T-helper 22 cell (primary cell): ENCODE measurements around the gene HTRA3.

Experiments used
- DNase-seq: peaks from one replicate; pipeline ENCODE4 v3.0.0-alpha.2; 2020; ENCODE audit warnings: low read depth

HTRA3 gene

DNA sequence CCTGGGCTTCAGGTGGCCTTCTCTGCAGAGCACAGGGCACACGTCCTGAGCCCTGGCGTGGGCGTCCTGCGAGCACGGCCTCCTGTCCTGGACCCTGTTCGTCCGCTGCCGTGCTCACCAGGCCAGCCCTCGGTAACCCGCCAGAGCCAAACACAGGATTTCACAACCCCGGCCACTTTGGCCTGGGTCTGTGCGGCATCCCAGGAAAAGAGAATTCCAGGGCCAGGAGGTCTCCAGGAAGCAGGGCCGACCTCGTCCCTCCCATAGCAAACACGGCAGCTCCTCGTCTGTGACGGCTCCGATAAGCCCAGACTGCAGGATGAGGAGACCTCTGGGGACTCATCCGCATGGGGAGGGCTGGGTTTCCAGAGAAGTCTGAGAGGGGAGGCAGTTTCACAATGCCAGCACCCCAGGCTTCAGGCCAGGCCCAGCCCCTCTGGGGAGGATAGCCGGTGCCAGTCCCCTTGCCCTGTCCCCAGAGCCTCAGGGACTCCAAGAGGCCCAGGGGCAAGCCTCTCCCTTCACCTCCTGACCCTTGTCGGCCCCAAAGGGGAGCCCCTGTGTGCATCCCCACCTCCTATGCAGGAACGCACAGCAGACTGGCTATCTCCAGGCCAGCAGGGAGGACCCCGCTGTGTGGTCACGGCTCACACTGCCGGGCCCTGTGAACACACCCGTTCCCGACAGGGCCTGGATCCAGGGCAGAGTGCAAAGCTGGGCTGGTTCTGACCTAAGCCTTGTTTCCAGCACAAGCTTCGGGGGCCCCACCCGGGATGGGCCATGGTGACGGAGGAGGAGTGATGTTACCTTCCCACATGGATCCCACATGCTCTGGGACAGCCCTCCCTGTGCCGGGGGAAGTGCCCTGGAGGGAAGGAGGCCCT, 22.3 kb upstream of the HTRA3 start:
- DNase-seq, result no peak

DNA sequence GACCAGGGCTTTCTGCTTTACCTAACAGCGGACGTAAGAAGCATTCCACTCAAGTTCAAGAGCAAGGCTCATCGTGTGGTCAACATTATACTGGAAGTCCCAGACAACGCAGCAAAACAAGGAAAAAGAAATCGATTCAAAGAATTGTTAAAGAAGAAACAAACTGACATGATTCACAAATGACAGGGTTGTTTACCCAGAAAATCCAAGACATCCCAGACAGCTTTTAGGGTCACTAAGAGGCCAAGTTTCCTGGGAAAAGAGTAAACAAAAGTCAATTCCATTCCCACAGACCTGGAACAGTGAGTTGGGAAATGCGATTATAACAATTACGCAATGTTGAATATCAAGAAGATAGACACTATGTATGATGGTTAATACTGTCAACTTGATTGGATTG, 21.5 kb upstream of the HTRA3 start:
- DNase-seq, result no peak

DNA sequence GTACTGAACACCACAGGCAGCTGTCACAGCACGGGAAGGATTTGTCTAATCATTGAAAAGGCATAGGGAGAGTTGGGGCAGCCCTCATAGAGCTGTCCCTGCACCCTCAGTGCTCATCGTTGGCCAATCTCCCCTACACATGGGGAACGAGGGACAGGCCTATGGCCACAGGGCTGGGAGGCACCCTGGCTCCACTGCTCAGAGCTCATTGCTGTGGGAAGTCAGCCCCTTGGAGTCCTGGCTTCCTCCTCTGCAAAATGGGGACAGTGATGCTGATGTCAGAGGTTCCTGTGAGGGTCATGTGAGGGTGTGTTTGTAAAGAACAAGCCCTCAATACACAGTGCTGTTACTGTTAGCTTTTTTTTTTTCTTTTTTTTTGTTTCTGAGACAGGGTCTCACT, 19.3 kb upstream of the HTRA3 start:
- DNase-seq, result no peak

DNA sequence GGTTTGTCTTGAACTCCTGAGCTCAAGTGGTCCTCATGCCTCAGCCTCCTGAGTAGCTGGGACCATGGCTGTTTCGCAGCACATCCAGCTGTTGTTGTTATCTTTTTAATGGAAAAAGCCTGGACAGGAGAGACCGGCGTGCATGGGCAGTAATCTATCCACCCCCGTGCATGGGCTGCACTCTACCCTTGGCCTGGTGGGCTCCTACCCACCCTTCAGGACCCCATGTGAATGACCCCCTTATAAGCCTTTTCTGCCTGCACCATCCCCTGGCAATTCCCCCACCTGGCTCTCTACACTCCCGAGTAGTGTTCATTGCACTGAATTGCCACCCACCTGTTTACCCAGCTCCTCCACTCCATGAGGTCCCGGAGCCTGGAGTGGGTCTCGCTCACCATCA, 18.9 kb upstream of the HTRA3 start:
- DNase-seq, result no peak

DNA sequence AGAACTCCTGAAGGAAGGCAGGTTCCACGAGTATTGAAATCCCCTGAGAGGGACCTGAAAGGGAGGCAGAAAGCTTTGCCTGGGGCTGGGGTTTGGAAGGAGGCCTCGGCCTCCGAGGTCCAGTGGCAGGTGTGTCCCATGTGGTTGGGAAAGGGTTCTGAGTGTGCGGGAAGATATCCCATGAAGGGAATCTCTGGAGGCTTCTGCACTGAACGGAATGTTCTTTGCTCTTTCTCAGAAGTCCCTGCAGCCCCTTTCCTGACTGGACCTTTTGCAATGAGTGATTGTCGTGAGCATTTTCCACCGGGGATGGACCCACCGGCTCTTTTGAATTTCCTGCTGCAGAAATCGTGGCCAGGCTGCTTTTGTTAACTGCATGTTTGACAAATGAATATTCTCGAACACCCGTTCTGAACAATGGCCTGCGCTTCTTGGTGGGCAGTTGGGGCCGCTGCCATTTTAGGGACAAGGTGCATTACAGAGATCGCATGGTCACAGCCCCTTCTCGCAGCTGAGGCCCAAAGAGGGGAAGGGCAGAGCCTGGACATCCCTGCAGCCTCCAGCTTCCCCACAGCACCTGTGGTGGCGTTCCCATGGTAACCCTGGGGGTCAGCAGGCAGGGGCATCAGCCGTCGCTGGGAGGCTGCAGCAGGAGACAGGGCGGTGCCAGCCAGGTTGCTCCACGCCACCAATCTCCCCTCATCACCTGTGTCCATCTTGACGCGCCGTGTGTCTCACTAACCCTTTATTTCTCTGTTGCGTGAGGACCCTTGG, 18.3 kb upstream of the HTRA3 start:
- no peak for DNase-seq

DNA sequence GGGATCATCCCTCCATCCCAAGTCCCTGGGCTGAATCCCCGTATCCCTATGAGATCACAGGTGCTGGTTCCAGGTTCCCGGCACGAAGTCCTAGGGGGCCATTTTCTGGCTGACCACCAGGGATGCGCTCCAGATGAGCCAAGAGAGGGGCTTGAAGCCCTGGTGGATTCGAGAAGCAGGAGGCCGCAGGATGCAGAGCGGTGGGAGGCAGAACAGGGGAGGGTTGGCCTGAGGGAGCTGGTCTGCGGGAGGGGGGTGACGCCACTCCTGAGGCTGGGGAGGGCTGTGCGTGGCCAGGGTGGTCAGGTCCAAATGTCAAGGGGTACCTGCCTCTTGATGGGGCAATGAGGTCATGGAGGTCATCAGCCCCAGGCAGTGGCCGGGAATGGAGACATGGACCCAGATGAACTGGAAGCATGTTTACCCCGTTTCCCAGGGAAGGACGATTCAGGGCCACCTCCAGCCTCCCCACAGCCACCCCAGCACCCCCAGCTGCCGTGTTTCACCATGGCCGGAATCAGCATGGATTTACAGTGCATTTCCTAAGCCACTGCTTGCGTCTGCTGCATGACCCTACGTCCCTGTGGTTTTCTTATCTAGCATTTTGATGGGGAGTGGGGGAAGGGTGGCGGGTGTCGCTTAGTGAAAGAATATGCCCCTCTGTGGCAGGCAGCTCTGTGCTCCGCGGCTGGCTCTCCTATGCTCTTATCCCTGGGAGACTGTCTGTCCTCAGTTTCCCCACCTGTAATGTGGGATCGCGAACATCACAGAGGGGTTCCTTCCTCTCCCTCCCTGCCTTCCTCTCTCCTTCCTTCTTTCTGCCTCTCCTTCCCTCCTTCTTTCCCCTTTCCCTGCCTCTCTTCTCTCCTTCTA, 17.0 kb upstream of the HTRA3 start:
- no peak for DNase-seq

DNA sequence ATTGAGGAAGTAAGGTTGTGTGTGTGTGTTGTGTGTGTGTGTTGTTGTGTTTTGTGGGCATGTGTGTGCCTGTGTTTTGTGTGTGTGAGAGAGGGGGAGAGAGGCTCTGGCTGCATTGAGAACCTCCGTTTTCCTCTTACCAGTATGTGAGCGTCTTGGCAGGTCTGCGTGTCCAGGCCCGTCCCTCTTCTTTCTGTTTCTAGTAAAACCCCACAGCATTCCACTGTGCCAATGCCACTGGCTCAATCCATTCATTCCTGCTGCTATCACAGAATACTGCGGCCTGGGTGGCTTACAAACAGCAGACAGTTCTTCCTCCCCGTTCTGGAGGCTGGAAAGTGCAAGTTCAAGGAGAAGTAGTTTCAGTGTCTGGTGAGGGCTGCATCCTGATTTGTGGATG, 15.5 kb upstream of the HTRA3 start:
- DNase-seq, result no peak

DNA sequence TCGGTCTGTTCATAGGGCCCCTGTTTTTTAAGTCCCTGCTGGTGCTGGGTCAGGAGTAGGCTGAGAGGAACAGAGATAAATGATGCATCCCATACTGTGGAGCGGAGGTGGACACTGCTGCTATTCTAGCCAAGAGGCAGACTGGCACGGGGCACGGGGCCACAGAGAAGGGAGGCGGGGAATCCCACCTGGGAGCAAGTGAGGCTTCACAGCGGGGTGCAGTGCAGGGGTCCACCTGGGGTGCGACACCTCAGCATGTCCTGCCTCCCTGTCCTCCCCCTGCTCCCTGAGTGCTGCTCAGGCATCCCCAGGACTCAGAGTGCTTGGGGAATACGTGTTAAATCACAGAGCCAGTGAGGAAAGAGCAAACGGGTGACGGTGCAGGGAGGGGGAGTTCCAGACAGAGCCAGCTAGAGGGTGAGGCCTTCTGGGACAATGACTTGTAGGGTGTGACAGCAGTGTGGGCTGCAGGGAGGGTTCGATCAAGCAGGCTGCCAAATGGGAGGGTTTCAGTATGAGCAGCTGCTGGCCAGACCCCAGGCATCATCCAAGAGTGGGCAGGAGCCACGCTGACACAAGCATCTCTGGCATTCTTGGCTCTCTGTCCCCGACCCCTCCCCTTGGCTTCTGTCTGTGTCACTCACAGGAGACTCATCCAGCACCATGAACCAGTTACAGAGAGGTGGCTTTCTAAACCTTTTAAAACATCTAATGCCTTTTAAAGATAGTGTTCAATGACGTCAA, 13.7 kb upstream of the HTRA3 start:
- DNase-seq, result no peak

DNA sequence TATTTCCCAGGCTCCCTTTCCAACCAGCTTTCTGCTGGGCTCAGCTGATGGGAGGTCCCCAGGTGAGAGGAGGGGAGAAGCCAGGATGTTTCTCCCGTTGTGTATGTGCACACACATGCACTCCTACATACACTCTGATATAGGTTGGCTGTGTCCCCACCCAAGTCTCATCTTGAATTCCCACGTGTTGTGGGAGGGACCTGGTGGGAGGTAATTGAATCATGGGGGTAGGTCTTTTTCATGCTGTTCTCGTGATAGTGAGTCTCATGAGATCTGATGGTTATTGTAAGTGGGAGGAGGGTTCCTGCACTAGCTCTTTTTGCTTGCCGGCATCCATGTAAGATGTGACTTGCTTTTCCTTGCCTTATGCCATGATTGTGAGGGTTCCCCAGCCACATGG, 11.7 kb upstream of the HTRA3 start:
- no peak for DNase-seq

DNA sequence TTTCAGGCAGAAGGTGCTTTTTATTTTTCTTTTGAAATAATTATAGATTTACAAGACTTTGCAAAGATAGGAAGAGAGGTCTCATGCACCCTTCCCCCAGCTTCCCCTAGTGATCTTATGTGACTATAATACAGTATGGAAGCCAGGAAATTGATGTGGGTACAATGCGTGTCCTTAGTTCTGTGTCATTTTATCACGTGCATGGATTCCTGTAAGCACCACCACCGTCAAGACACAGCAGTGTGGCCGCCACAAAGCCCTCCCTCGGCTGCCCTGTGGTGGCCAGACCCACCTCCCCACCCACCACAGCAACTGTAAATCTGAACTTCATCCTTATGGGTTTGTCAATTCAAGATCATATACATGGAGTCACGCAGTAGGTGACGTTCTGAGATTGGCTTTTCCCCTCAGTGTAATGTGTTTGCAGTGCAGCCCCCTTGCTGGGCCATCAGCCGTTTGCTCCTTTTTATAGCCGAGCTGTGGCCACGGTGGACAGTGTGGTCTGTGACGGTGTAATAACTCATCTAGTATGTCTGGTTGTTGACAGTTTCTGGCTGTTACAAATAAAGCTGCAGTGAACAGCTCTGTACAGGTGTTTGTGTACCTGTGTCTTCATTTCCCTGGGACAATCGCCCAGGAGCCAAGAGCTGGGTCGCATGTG, 10.9 kb upstream of the HTRA3 start:
- no peak for DNase-seq

DNA sequence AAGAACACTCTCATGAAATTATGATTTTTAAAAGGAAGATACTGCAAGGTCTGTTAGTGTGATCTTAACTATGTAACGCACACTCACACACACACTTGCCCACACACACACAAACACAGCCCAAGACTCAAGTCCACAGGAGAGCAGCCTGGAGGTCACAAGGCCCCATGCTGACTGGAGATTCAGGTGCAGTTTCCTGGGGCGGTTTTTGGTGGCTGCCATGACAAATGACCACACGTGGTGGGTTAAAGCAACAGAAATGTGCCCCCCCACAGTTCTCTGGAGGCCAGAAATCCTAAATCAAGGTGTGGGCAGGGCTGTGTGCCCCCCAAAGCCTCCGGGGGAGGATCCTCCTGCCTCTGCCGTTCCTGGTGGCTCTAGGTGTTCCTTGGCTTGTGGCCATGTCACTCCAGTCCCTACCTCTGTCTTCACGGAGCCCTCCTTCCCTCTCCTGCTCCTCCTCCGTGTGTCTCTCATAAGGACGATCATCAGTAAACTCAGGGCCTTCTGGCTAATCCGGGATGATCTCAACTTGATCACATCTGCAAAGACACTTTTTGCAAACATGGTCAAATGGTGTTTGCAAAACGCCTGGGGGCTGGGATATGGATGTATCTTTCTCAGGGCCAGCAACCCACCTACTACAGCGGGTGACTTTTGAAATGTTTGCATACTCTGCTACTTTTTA, 9.7 kb upstream of the HTRA3 start:
- no peak for DNase-seq

DNA sequence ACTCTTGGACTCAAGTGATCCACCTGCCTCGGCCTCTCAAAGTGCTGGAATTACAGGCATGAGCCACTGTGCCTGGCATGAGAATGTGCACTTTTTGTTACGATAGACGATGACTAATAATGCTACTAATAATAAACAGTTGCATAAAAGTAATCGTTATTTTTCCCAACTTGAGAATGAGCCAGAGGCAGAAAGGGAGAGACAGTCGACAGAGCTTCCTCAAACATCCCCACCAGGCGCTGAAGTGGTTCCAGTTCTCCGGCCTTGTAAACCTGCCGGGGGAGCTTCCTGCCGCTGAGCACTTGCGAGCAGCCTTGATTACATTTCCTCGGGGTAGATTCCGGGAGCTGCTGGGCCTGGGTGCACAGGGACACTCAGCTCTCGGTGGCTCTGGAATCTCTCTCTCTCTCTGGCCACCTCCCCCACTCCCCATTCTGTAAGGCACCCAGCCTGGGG, 8.9 kb upstream of the HTRA3 start:
- no peak for DNase-seq

DNA sequence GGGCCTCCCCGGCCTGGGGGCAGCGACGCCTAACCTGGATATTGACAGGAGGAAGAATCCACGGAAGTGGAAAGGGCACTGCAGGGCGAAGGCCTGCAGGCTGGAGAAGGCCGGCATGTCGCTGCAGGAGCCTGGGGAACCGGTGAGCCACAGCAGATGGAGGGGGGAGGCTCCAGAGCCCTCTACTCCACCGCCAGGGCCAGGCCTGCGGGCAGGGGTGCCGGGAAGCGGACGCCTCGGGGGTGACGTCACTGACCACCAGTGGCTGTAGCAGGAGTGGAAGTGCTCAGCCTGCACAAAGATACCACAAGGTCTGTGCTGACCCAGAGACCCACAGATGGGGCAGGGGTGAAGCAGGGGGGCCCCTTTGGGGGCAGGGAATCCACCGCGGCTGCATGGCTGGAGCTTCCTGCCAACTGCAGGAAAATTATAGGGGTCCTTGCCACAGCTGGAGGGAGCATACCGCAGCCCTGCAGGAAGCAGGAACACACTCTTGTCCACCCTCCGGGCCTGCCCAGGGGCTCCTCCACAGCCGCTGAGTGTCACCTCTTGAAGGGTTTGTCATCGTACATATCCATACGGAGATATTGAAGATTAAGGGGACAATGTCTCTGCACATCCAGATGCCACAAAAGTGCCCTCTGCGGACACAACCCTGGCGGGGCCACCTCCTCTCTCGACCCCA, 7.6 kb upstream of the HTRA3 start:
- no peak for DNase-seq

DNA sequence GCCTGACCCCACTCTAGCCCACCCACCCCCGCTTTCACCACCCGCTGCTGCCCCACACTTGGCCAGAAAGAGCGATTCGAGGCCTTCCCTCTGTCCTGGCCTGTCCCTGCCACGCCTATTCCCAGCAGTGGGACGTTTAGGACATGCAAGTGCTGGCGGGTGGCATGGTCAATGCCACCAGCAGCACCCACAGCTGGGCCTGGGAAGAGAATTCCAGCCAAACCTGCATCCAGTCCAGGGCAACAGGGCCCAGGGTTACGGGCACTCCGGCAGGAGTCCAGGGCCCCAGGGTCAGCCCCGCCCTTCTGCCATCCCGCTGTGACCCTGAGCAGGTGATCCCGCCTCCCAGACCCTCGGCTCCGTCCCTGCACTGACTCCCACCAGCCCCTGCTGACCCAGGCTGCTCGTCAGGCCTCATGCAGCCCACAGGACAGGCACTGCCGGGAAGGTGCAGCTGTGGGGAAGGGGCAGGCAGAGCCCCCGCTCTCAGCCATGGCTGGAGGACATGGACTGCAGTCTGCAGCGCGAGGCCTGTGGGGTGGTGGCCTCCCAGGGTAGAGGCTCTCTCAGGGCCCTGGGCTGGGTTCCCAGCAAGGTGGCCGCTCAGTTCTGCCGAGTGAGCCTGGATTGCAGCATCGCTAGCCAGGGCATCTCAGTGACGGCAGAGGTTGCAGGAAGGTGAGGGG, 6.8 kb upstream of the HTRA3 start:
- DNase-seq, result no peak

DNA sequence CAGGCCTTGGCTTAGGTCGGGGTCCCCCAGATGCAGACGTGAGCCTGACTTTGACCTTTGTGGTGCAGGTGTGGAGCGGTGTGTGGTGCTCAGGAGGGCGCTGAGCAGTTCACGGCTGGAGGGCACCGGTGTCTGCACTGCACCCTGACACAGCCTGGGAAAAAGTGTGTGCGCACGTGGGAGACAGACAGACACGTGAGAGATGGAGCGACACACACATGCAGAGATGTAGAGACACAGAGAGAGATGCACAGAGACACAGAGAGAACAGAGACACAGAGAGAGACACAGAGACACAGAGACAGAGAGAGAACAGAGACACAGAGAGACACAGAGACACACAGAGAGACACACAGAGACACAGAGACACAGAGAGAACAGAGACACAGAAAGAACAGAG, 6.2 kb upstream of the HTRA3 start:
- no peak for DNase-seq

DNA sequence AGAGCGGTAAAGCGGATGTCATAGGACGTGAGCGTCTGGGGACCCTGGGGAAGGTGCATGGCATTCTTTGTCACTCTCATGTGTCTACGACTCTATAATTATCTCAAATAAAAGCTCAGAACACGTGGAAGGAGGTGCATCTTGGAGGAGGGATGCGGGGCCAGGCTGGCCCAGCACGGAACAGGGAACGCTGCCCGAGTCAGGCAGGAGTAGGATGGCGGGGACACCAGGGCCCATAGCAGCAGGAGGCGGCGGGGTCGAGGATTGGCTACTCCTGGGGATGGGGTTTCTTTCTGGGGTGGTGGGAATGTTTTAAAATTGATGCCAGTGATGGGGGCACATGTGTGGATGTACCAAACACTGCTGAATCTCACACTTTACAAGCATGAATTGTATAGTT, 5.4 kb upstream of the HTRA3 start:
- no peak for DNase-seq

DNA sequence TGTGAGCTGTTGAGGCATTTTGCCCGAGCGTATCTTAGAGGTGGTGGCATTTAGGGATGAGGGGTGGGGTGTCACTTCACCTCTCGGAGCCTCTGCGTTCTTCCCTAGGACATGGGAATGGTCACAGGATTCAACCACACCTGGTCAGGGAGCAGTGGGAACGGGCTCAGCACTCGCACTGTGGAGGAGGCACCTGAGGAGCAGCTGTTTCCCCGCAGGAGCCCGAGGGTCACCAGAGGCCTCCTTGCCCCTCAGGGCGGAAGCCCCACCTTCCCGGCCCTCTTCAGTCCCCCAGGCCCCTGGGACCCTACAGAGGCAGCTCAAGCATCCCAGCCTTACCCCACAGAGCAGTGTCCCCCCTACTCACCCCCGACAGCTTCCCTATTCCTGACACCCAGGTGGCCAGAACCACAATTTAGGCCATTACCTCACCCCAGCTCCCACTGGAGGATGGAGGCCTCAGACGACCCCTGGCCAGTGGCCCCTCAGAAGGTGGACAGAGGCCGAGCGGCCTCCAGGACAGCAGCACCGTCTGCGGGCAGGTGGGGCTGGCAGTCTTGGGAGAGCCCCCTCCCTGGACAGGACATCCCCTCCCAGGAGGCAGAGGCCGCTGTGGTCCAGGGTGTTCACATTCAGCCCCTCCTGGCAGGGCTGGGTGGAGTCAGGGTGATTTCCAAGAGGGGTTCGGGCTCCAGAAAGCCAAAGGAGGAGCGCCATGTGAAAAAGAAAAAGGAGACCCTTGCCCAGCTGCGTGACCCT, 4.2 kb upstream of the HTRA3 start:
- DNase-seq, result no peak

DNA sequence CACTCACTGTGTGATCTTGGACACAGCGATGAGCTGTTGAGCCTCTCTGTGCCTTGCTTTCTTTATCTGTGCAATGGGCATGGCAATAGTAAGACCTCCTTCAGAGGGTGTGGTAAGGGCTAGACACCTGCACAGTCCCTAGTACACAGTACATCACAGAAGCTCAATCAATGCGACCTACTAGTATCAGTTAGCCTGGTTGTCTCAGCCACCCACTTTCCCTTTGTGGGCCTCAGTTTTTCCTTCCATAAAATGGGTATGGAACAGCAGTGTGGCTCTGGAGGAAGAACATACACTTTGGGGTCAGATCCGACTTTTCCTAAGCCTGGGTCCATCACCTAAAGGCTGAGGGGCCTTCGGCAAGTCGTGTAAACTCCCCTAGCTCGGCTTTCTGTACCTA, 3.5 kb upstream of the HTRA3 start:
- DNase-seq, result no peak

DNA sequence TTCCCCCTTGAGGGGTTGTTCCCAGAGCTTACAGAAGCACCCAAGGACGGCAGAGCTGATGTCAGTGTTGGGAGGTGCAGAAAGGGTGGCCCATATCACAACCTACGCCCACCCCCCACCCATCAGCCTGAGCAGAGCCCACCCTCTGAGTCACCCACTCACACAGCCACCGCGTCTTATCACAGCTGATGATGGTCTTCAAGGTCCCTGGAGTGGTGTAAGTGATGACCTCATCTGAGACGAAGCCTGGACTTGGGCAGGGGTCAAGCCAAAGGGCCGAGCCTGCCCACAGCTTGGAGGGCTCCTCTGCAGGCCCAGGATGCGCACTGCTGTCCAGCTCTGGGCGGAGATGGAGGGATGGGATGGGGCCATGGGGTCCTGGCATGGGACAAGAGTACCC, 3.0 kb upstream of the HTRA3 start:
- no peak for DNase-seq
